Panc1 (cell line): ENCODE measurements around the gene GLT8D1. TPM values are rescaled to one million over a fixed set of nuclear protein-coding genes. Genes with fewer than 3 reads are reported as not detected.

Source experiments
- ATAC-seq: fragments of 200-7000 bp; cut with Tn5 transposase; 2 replicates; pipeline ENCODE4 v1.9.1; 2020; ENCODE audit warnings: mild to moderate bottlenecking, moderate library complexity
- Bru-seq: library from RNA; stranded (reverse); fragments of 400-500 nt; gene quantifications from one replicate; lab custom pipeline; 2021; lab: Mats Ljungman, UMichigan
- BruChase-seq, 2 experiments: library from RNA; stranded (reverse); fragments of 400-500 nt; gene quantifications; one replicate each; lab custom pipeline; 2021; lab: Mats Ljungman, UMichigan
- BruUV-seq: library from RNA; stranded (reverse); fragments of 400-500 nt; replicated peaks from 2 replicates; lab custom pipeline; 2021; lab: Mats Ljungman, UMichigan
- CTCF ChIA-PET: fragments of 300-600 bp; sonication (Branson Sonifier 250); formaldehyde crosslinking; loops from one replicate; lab custom pipeline; 2022; ENCODE audit warnings: antibody characterized with exemption; lab: Charles Lee
- POLR2A ChIA-PET: fragments of 300-600 bp; sonication (Branson Sonifier 250); formaldehyde crosslinking; loops from one replicate; lab custom pipeline; 2022; ENCODE audit warnings: antibody characterized with exemption; lab: Charles Lee
- DNase-seq: peaks from one replicate; pipeline ENCODE4 v3.0.0-alpha.2; 2010; ENCODE audit warnings: low read depth, low spot score
- H3K27ac ChIP-seq: 2 replicates; pipeline ENCODE4 v1.5.1; 2011; ENCODE audit warnings: mild to moderate bottlenecking, low read length, inconsistent platforms
- H3K27me3 ChIP-seq: fragments of 200-500 bp; sonication (Bioruptor generic); 2 replicates; pipeline ENCODE4 v1.6.0; 2014; ENCODE audit warnings: low read length, inconsistent platforms; ENCODE audit not compliant: control insufficient read depth, insufficient read depth
- H3K36me3 ChIP-seq: fragments of 200-500 bp; sonication (Bioruptor generic); 2 replicates; pipeline ENCODE4 v1.5.1; 2014; ENCODE audit warnings: inconsistent platforms, mild to moderate bottlenecking, low read length, moderate library complexity; ENCODE audit not compliant: control insufficient read depth, insufficient read depth
- H3K4me1 ChIP-seq: 2 replicates; pipeline ENCODE4 v1.5.1; 2011; ENCODE audit warnings: inconsistent platforms, mild to moderate bottlenecking, low read length, moderate library complexity; ENCODE audit not compliant: control insufficient read depth, insufficient read depth
- H3K4me3 ChIP-seq, 2 experiments: 2 replicates each; pipeline ENCODE4 v1.5.1; 2011 to 2012; ENCODE audit warnings: low read depth in 2 of 2, low read length in 2 of 2, mild to moderate bottlenecking in 2 of 2, inconsistent platforms in 1 of 2, moderate library complexity in 1 of 2
- H3K9me3 ChIP-seq: fragments of 200-500 bp; sonication (Bioruptor generic); 2 replicates; pipeline ENCODE4 v1.5.1; 2014; ENCODE audit warnings: low read depth, mild to moderate bottlenecking, inconsistent platforms, low read length, moderate library complexity; ENCODE audit not compliant: control insufficient read depth, insufficient read depth
- POLR2AphosphoS5 ChIP-seq: IDR thresholded peaks from 2 replicates; pipeline ENCODE4 v1.6.1; 2012; ENCODE audit warnings: mild to moderate bottlenecking, low read depth, low read length, moderate library complexity
- SIN3A ChIP-seq: IDR thresholded peaks from 2 replicates; pipeline ENCODE4 v1.6.1; 2012; ENCODE audit warnings: low read depth, mild to moderate bottlenecking, low read length, moderate library complexity, borderline replicate concordance; ENCODE audit not compliant: insufficient read depth
- TCF7L2 ChIP-seq: IDR thresholded peaks from 2 replicates; pipeline ENCODE4 v1.6.1; 2011; ENCODE audit warnings: mild to moderate bottlenecking, low read depth, low read length, inconsistent platforms
- in situ Hi-C: cut with HindIII; loops from 2 replicates; pipeline ENCODE4 v1.10.0; 2016; ENCODE audit warnings: low sequenced_read_pairs, low pct_unique_long_range_greater_than_20kb
- intact Hi-C: fragments of 100-400 bp; cut with micrococcal nuclease; formaldehyde crosslinking; loops from one replicate; pipeline ENCODE4 v1.10.0; 2022; ENCODE audit not compliant: unreplicated experiment
- long read RNA-seq: library from polyadenylated mRNA; unstranded; transcript quantifications from one replicate; pipeline ENCODE4 v2.0.0, GENCODE V29; 2021; ENCODE audit not compliant: unreplicated experiment
- polyA plus RNA-seq: library from polyadenylated mRNA; unstranded; fragments of >200 nt; gene quantifications from one replicate; pipeline ENCODE4 v1.2.1, GENCODE V29; 2012; ENCODE audit warnings: missing spikeins; ENCODE audit not compliant: insufficient read length
- total RNA-seq: library from RNA; stranded (reverse); gene quantifications from one replicate; pipeline ENCODE4 v1.2.1, GENCODE V29; 2021; ENCODE audit not compliant: unreplicated experiment
- TF ChIP-seq, protein P1 (sequence below): fragments of 450-650 bp; IDR thresholded peaks from 2 replicates; pipeline ENCODE4 v1.5.1; 2017; ENCODE audit warnings: mild to moderate bottlenecking
- TF ChIP-seq, protein P2 (sequence below), 2 experiments: IDR thresholded peaks; 2 replicates each; pipeline ENCODE4 v1.6.1; 2011 to 2012; ENCODE audit warnings: low read depth in 2 of 2, control low read depth in 1 of 2, low read length in 1 of 2, mild to moderate bottlenecking in 1 of 2, moderate library complexity in 1 of 2; ENCODE audit not compliant: insufficient read depth in 1 of 2

The GLT8D1 gene, protein sequence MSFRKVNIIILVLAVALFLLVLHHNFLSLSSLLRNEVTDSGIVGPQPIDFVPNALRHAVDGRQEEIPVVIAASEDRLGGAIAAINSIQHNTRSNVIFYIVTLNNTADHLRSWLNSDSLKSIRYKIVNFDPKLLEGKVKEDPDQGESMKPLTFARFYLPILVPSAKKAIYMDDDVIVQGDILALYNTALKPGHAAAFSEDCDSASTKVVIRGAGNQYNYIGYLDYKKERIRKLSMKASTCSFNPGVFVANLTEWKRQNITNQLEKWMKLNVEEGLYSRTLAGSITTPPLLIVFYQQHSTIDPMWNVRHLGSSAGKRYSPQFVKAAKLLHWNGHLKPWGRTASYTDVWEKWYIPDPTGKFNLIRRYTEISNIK
- total RNA-seq: 51.3 TPM
- 59.3 TPM for polyA plus RNA-seq
- percentile 60 among the genes with signal in this experiment for Bru-seq, nascent RNA
- BruChase-seq, experiment 1, labeled RNA remaining after a 2-hour chase: percentile 78 among the genes with signal in this experiment
- BruChase-seq, experiment 2, labeled RNA remaining after a 6-hour chase: percentile 83 among the genes with signal in this experiment
- long read RNA-seq, transcript GLT8D1-201 (10 exons, 1,849 nt): major isoform, 31 of 80 reads
- long read RNA-seq, partial matches to known transcripts: 5 of 80 reads
- long read RNA-seq, other reads (novel, unspliced or antisense): 44 of 80 reads

DNA sequence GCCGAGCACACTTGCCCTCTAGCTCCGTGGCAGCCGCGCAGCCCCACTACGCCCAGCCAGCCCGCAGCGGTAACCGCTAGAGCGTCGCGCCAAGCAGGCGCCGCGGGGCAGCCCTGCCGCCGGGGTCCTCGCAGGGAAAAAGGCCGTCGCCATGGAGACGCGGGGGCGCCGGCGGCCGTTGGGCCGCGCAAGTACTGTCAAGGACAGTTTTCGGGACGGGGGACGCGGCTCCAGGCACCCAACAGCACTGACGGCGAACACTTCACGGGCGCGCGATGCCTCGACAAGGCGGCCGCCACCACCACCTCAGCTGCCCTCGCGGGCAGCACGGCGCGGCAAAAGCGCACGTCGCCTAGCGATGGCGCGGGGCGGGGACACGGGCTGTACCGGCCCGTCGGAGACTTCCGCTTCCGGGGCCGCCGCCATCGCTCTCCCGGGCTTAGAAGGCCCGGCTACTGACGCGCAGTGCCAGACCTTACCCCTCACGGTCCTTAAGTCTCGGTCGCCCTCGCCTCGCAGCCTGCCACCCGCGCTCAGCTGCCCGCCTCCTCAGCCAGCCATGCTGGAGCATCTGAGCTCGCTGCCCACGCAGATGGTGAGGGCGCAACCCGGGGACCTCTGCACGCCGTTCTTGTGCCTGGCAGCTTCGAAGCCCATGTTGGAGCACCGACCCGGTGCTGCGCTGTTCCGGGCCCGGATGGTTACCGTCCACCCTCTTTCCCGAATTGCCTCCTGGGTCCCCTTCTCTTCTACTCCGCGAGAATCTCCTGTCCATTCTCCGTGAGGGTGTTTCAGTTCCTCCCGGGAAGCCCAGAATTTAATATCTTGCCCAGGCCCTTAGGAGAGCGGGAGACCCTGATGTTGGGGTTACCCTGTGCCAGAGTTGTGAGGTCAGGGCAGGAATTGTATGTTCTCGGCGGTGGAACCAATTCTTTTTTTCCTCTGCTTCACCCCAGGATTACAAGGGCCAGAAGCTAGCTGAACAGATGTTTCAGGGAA lies at the start of gene GLT8D1, which contains the start of gene SPCS1:
Gene GLT8D1 (minus strand): TSS at position 104 of the 999 bp plus-strand sequence. CDS start 5,331 bp downstream, outside the sequence.
Gene SPCS1 (plus strand): TSS at position 419 of the 999 bp plus-strand sequence. CDS start 141 bp downstream, at position 560.
- Histone ChIP-seq H3K27ac (peak within 1 kb of the TSS; percentile 75), H3K4me3 (peak within 1 kb of the TSS; percentile 64 to 99), H3K27me3 (no peaks in the 10 kb centered on the region), H3K9me3 (no peaks in the 10 kb centered on the region), H3K36me3 (peaks cover 16% of the 10 kb centered on the region), H3K4me1 (peaks cover 17% of the 10 kb centered on the region)
- in situ Hi-C loops: no loop called here
- ATAC-seq: peak; percentile 97
- ChIA-PET POLR2A (interaction anchor here (0.6 to 0.7 kb wide), 2 partner anchors 65 to 76 kb away, joined by 3 to 9 read pairs; no protein-coding TSS in a partner anchor), CTCF (no interaction called here)
- 0 out of 2 replicates have a peak, but pooled peaks have one; percentile 69 for TF ChIP-seq SIN3A
- no peak for TF ChIP-seq TCF7L2
- TF ChIP-seq POLR2AphosphoS5: peak; percentile 75
- TF ChIP-seq, protein P1, sequence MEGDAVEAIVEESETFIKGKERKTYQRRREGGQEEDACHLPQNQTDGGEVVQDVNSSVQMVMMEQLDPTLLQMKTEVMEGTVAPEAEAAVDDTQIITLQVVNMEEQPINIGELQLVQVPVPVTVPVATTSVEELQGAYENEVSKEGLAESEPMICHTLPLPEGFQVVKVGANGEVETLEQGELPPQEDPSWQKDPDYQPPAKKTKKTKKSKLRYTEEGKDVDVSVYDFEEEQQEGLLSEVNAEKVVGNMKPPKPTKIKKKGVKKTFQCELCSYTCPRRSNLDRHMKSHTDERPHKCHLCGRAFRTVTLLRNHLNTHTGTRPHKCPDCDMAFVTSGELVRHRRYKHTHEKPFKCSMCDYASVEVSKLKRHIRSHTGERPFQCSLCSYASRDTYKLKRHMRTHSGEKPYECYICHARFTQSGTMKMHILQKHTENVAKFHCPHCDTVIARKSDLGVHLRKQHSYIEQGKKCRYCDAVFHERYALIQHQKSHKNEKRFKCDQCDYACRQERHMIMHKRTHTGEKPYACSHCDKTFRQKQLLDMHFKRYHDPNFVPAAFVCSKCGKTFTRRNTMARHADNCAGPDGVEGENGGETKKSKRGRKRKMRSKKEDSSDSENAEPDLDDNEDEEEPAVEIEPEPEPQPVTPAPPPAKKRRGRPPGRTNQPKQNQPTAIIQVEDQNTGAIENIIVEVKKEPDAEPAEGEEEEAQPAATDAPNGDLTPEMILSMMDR: no peak
- TF ChIP-seq, protein P2, sequence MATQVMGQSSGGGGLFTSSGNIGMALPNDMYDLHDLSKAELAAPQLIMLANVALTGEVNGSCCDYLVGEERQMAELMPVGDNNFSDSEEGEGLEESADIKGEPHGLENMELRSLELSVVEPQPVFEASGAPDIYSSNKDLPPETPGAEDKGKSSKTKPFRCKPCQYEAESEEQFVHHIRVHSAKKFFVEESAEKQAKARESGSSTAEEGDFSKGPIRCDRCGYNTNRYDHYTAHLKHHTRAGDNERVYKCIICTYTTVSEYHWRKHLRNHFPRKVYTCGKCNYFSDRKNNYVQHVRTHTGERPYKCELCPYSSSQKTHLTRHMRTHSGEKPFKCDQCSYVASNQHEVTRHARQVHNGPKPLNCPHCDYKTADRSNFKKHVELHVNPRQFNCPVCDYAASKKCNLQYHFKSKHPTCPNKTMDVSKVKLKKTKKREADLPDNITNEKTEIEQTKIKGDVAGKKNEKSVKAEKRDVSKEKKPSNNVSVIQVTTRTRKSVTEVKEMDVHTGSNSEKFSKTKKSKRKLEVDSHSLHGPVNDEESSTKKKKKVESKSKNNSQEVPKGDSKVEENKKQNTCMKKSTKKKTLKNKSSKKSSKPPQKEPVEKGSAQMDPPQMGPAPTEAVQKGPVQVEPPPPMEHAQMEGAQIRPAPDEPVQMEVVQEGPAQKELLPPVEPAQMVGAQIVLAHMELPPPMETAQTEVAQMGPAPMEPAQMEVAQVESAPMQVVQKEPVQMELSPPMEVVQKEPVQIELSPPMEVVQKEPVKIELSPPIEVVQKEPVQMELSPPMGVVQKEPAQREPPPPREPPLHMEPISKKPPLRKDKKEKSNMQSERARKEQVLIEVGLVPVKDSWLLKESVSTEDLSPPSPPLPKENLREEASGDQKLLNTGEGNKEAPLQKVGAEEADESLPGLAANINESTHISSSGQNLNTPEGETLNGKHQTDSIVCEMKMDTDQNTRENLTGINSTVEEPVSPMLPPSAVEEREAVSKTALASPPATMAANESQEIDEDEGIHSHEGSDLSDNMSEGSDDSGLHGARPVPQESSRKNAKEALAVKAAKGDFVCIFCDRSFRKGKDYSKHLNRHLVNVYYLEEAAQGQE (IDR thresholded peaks at IDR 0.05; ENCODE audit: insufficient read depth in 1 of 2, low read depth in 2 of 2, low read length in 1 of 2): no peak
- DNase-seq: no peak
- intact Hi-C loops: no loop called here
- BruUV-seq: no TSS peak

DNA sequence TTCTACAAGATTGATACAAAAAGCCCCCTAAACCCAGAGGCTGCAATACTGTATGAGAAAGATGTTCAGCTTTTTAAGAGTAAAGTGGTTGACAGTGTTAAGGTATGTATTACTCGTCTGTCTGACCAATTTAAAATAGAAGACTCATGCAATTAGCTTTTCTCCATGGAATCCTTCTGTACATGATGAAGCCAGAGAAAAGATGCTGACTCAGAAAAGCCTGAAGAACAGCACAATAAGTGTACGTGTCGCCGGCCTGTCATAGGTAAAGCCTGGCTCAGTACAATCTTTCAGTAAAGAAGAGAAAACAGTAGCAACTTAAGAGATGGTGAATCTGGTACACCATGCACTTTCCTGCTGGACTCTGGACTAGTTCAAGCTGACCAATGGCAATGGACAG lies 48.8 kb upstream of the GLT8D1 start:
- no peaks in the 10 kb centered on the region for H3K27me3 ChIP-seq
- CTCF ChIA-PET: no interaction called here
- in situ Hi-C loops: no loop called here
- H3K4me1 ChIP-seq: no peaks in the 10 kb centered on the region
- ATAC-seq: no peak
- H3K27ac ChIP-seq: no peak overlapping the region
- no peak for TF ChIP-seq SIN3A
- TF ChIP-seq, protein P2 (IDR thresholded peaks at IDR 0.05; ENCODE audit: insufficient read depth in 1 of 2, low read depth in 2 of 2, low read length in 1 of 2): no peak
- TF ChIP-seq TCF7L2: no peak
- no peak for TF ChIP-seq POLR2AphosphoS5
- TF ChIP-seq, protein P1: no peak
- intact Hi-C loops: no loop called here
- no peak for DNase-seq
- no TSS peak for BruUV-seq
- H3K36me3 ChIP-seq: 0 out of 2 replicates have a peak, but pooled peaks cover 3% of the 10 kb centered on the region
- no peak overlapping the region for H3K4me3 ChIP-seq
- POLR2A ChIA-PET: no interaction called here
- H3K9me3 ChIP-seq: no peaks in the 10 kb centered on the region
